NCI-H1694 treated with DMSO at 0.1 percent for 48 hours (cell line): ENCODE data around the gene BRF1.
"Not testable (repeated sequence)": the region's sequence is repeated elsewhere in the genome, so short reads cannot be mapped to it uniquely, and the experiment has no call there.

ENCODE experiments used
- DNase-seq: peaks from one replicate; lab custom pipeline; 2025; lab: John Stamatoyannopoulos, UW

The BRF1 gene

GRCh38 chr14:105300542-105301102 lies at the start of gene BRF1:
Gene BRF1 (minus strand): TSS chr14:105301001. CDS start chr14:105300629, 372 bp downstream.
- peak; percentile 97 for DNase-seq

GRCh38 chr14:105349992-105350391 lies 49.2 kb upstream of the BRF1 start:
- DNase-seq, result no peak

GRCh38 chr14:105348945-105349699 lies 48.3 kb upstream of the BRF1 start:
- DNase-seq, result no peak

GRCh38 chr14:105348169-105348944 lies 47.6 kb upstream of the BRF1 start:
- no peak for DNase-seq

GRCh38 chr14:105347587-105347968 lies 46.8 kb upstream of the BRF1 start:
- DNase-seq, result no peak

GRCh38 chr14:105346876-105347586 lies 46.2 kb upstream of the BRF1 start:
- DNase-seq, result no peak

GRCh38 chr14:105346200-105346533 lies 45.4 kb upstream of the BRF1 start:
- no peak for DNase-seq

- peak; percentile 100 for DNase-seq
These were observed 42.4 kb upstream of the BRF1 start for GRCh38 chr14:105343194-105343593.

GRCh38 chr14:105340821-105341733 lies 40.3 kb upstream of the BRF1 start:
- peak; percentile 70 for DNase-seq

- no peak for DNase-seq
These were observed 37.4 kb upstream of the BRF1 start for GRCh38 chr14:105337966-105338741.

GRCh38 chr14:105337433-105337832 lies 36.6 kb upstream of the BRF1 start:
- DNase-seq, result no peak

- DNase-seq, result peak; percentile 36
These were observed 35.9 kb upstream of the BRF1 start for GRCh38 chr14:105336477-105337287.

- DNase-seq, result peak; percentile 93
These were observed 35.1 kb upstream of the BRF1 start for GRCh38 chr14:105335735-105336476.

GRCh38 chr14:105335231-105335542 lies 34.4 kb upstream of the BRF1 start:
- DNase-seq, result not testable (repeated sequence)

GRCh38 chr14:105334383-105335230 lies 33.8 kb upstream of the BRF1 start:
- DNase-seq, result no peak

GRCh38 chr14:105333613-105334364 lies 33.0 kb upstream of the BRF1 start:
- DNase-seq, result no peak

- DNase-seq, result no peak
These were observed 32.3 kb upstream of the BRF1 start for GRCh38 chr14:105333020-105333490.
